A549 (cell line): ENCODE measurements around the gene TXNIP. TPM values are rescaled to one million over a fixed set of nuclear protein-coding genes. Genes with fewer than 3 reads are reported as not detected.

ENCODE experiments used
- CBX8 ChIP-seq: fragments of 200-600 bp; sonication (generic); IDR thresholded peaks from 2 replicates; pipeline ENCODE4 v1.6.1; 2016
- EHF ChIP-seq: fragments of 250-450 bp; sonication (Bioruptor Pico); IDR thresholded peaks from 2 replicates; pipeline ENCODE4 v1.5.0; 2020; ENCODE audit warnings: mild to moderate bottlenecking
- FOSB ChIP-seq: fragments of 250-450 bp; sonication (Bioruptor Pico); IDR thresholded peaks from 2 replicates; pipeline ENCODE4 v1.5.0; 2020; ENCODE audit warnings: mild to moderate bottlenecking, moderate library complexity
- FOSL2 ChIP-seq, 2 experiments: fragments of 450-650 bp in 1 of 2; fragments of >200 bp in 1 of 2; sonication (Bioruptor Twin) in 1 of 2; formaldehyde crosslinking; IDR thresholded peaks; 2 replicates each; pipeline versions ENCODE4 v1.5.0 to v1.6.1; 2016 to 2020; ENCODE audit warnings: mild to moderate bottlenecking in 1 of 2, moderate library complexity in 1 of 2
- FOXS1 ChIP-seq: fragments of 250-450 bp; sonication (Bioruptor Pico); IDR thresholded peaks from 2 replicates; pipeline ENCODE4 v1.5.0; 2020; ENCODE audit warnings: mild to moderate bottlenecking, moderate library complexity
- HEYL ChIP-seq: fragments of 250-450 bp; sonication (Bioruptor Pico); IDR thresholded peaks from 2 replicates; pipeline ENCODE4 v1.8.0; 2021; ENCODE audit warnings: mild to moderate bottlenecking, moderate library complexity
- HMGXB4 ChIP-seq: fragments of 250-450 bp; sonication (Bioruptor Pico); IDR thresholded peaks from 2 replicates; pipeline ENCODE4 v1.5.0; 2021; ENCODE audit warnings: mild to moderate bottlenecking, moderate library complexity, borderline replicate concordance
- HOXA7 ChIP-seq: fragments of 250-450 bp; sonication (Bioruptor Pico); IDR thresholded peaks from 2 replicates; pipeline ENCODE4 v1.5.0; 2020; ENCODE audit warnings: mild to moderate bottlenecking, moderate library complexity
- HOXB5 ChIP-seq: fragments of 250-450 bp; sonication (Bioruptor Pico); IDR thresholded peaks from 2 replicates; pipeline ENCODE4 v1.5.0; 2020; ENCODE audit warnings: mild to moderate bottlenecking, moderate library complexity
- KDM5A ChIP-seq: fragments of 200-600 bp; sonication (generic); IDR thresholded peaks from 2 replicates; pipeline ENCODE4 v1.6.1; 2016; ENCODE audit warnings: antibody characterized with exemption, mild to moderate bottlenecking
- MAFK ChIP-seq: fragments of 450-650 bp; IDR thresholded peaks from 2 replicates; pipeline ENCODE4 v1.6.1; 2014; ENCODE audit not compliant: partially characterized antibody
- MAX ChIP-seq: IDR thresholded peaks from 2 replicates; pipeline ENCODE4 v1.6.1; 2012
- NPAS2 ChIP-seq: fragments of 250-450 bp; sonication (Bioruptor Pico); IDR thresholded peaks from 2 replicates; pipeline ENCODE4 v1.8.0; 2022; ENCODE audit warnings: mild to moderate bottlenecking, moderate library complexity, borderline replicate concordance
- NR3C1 ChIP-seq: fragments of >200 bp; sonication (Bioruptor Twin); formaldehyde crosslinking; IDR thresholded peaks from 3 replicates; pipeline ENCODE4 v1.6.1; 2017
- PHF8 ChIP-seq: fragments of 200-600 bp; sonication (generic); IDR thresholded peaks from 2 replicates; pipeline ENCODE4 v1.6.1; 2016; ENCODE audit warnings: low read depth, mild to moderate bottlenecking, antibody characterized with exemption, moderate library complexity, borderline replicate concordance
- POLR2A ChIP-seq: IDR thresholded peaks from 2 replicates; pipeline ENCODE4 v1.6.1; 2012; ENCODE audit warnings: mild to moderate bottlenecking, low read length
- RNF2 ChIP-seq: fragments of 200-600 bp; sonication (generic); IDR thresholded peaks from 2 replicates; pipeline ENCODE4 v1.6.1; 2016; ENCODE audit warnings: low read depth, mild to moderate bottlenecking, antibody characterized with exemption, moderate library complexity, borderline replicate concordance
- SREBF2 ChIP-seq: fragments of 450-650 bp; IDR thresholded peaks from 2 replicates; pipeline ENCODE4 v1.6.1; 2014; ENCODE audit warnings: mild to moderate bottlenecking, moderate library complexity
- TP53 ChIP-seq: fragments of 250-450 bp; sonication (Bioruptor Pico); IDR thresholded peaks from 2 replicates; pipeline ENCODE4 v1.5.0; 2021; ENCODE audit warnings: mild to moderate bottlenecking, moderate library complexity
- ZSCAN20 ChIP-seq: fragments of 250-450 bp; sonication (Bioruptor Pico); IDR thresholded peaks from 2 replicates; pipeline ENCODE4 v1.8.0; 2022; ENCODE audit warnings: mild to moderate bottlenecking, moderate library complexity
- polyA plus RNA-seq, 4 experiments: library from polyadenylated mRNA; depleted of rRNA in 3 of 4; stranded (reverse); fragments of >200 nt; fragmentation: RNase III in 1 of 4; extraction: RNeasy Plus Mini Kit Qiagen cat#74134 plus additional on column Dnase treatment in 1 of 4; gene quantifications; 2 replicates in 3 of 4; 3 replicates in 1 of 4; pipeline ENCODE4 v1.2.3, GENCODE V29; 2011 to 2017
- TF ChIP-seq, protein P1 (sequence below): fragments of >200 bp; sonication (Bioruptor Twin); formaldehyde crosslinking; IDR thresholded peaks from 3 replicates; pipeline ENCODE4 v1.6.1; 2016
- TF ChIP-seq, protein P2 (sequence below): fragments of 200-600 bp; sonication (generic); IDR thresholded peaks from 2 replicates; pipeline ENCODE4 v1.6.1; 2016; ENCODE audit warnings: antibody characterized with exemption, mild to moderate bottlenecking, moderate library complexity
- TF ChIP-seq, protein P3 (sequence below): fragments of 250-450 bp; sonication (Bioruptor Pico); IDR thresholded peaks from 2 replicates; pipeline ENCODE4 v1.5.0; 2020; ENCODE audit warnings: low read depth, mild to moderate bottlenecking, moderate library complexity
- TF ChIP-seq, protein P4 (sequence below): IDR thresholded peaks from 2 replicates; pipeline ENCODE4 v1.6.1; 2012

The TXNIP gene
- polyA plus RNA-seq, 2 of the 4 experiments (the other 2 are of a cell fraction) = 3.1 TPM; not detected in 1

DNA sequence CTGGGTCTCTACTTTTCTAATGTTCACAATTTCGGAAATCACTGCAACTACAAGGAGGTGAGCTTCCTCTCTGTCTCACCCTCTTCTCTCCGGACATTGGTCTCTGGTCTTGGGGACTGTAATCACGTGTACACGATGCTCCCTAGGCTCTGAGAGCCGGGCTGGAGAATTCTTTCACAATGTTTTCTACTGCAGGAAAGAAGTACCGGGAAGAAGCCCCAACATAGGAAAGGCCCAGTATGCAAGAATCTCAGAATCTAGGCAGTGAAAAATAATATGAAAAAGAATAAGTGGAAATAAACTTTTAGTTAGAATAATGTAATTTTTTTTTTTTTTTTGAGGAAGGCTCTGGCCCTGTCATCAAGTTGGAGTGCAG lies 38.7 kb upstream of the TXNIP start (continued):
- TF ChIP-seq EHF (no peak), HEYL (CRISPR knock-in tag) (no peak), NR3C1 (no peak), HMGXB4 (CRISPR knock-in tag) (no peak), PHF8 (no peak), ZSCAN20 (CRISPR knock-in tag) (no peak), KDM5A (no peak), CBX8 (no peak), MAFK (no peak), SREBF2 (no peak), FOSL2 (IDR thresholded peaks at IDR 0.05) (no peak), FOSL2 (CRISPR knock-in tag; IDR thresholded peaks at IDR 0.05) (no peak), TP53 (CRISPR knock-in tag) (no peak), HOXB5 (CRISPR knock-in tag) (no peak), MAX (peak; percentile 61; the same call in 1 of the 2 replicates), FOXS1 (no peak), POLR2A (no peak), RNF2 (no peak), HOXA7 (CRISPR knock-in tag) (no peak), NPAS2 (no peak), FOSB (CRISPR knock-in tag) (no peak)
- TF ChIP-seq, protein P1, sequence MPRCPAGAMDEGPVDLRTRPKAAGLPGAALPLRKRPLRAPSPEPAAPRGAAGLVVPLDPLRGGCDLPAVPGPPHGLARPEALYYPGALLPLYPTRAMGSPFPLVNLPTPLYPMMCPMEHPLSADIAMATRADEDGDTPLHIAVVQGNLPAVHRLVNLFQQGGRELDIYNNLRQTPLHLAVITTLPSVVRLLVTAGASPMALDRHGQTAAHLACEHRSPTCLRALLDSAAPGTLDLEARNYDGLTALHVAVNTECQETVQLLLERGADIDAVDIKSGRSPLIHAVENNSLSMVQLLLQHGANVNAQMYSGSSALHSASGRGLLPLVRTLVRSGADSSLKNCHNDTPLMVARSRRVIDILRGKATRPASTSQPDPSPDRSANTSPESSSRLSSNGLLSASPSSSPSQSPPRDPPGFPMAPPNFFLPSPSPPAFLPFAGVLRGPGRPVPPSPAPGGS = no peak
- TF ChIP-seq, protein P2, sequence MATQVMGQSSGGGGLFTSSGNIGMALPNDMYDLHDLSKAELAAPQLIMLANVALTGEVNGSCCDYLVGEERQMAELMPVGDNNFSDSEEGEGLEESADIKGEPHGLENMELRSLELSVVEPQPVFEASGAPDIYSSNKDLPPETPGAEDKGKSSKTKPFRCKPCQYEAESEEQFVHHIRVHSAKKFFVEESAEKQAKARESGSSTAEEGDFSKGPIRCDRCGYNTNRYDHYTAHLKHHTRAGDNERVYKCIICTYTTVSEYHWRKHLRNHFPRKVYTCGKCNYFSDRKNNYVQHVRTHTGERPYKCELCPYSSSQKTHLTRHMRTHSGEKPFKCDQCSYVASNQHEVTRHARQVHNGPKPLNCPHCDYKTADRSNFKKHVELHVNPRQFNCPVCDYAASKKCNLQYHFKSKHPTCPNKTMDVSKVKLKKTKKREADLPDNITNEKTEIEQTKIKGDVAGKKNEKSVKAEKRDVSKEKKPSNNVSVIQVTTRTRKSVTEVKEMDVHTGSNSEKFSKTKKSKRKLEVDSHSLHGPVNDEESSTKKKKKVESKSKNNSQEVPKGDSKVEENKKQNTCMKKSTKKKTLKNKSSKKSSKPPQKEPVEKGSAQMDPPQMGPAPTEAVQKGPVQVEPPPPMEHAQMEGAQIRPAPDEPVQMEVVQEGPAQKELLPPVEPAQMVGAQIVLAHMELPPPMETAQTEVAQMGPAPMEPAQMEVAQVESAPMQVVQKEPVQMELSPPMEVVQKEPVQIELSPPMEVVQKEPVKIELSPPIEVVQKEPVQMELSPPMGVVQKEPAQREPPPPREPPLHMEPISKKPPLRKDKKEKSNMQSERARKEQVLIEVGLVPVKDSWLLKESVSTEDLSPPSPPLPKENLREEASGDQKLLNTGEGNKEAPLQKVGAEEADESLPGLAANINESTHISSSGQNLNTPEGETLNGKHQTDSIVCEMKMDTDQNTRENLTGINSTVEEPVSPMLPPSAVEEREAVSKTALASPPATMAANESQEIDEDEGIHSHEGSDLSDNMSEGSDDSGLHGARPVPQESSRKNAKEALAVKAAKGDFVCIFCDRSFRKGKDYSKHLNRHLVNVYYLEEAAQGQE = no peak
- TF ChIP-seq, protein P3, sequence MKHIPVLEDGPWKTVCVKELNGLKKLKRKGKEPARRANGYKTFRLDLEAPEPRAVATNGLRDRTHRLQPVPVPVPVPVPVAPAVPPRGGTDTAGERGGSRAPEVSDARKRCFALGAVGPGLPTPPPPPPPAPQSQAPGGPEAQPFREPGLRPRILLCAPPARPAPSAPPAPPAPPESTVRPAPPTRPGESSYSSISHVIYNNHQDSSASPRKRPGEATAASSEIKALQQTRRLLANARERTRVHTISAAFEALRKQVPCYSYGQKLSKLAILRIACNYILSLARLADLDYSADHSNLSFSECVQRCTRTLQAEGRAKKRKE (CRISPR knock-in tag) = no peak
- TF ChIP-seq, protein P4, sequence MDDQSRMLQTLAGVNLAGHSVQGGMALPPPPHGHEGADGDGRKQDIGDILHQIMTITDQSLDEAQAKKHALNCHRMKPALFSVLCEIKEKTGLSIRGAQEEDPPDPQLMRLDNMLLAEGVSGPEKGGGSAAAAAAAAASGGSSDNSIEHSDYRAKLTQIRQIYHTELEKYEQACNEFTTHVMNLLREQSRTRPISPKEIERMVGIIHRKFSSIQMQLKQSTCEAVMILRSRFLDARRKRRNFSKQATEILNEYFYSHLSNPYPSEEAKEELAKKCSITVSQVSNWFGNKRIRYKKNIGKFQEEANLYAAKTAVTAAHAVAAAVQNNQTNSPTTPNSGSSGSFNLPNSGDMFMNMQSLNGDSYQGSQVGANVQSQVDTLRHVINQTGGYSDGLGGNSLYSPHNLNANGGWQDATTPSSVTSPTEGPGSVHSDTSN = no peak
- TF ChIP-seq, all 56 proteins: peak for 7
